ENCODE data around the gene KCTD10.
A peak's percentile ranks its signal among the peaks of the same experiment; 100 is the strongest.

KCTD10 gene

DNA sequence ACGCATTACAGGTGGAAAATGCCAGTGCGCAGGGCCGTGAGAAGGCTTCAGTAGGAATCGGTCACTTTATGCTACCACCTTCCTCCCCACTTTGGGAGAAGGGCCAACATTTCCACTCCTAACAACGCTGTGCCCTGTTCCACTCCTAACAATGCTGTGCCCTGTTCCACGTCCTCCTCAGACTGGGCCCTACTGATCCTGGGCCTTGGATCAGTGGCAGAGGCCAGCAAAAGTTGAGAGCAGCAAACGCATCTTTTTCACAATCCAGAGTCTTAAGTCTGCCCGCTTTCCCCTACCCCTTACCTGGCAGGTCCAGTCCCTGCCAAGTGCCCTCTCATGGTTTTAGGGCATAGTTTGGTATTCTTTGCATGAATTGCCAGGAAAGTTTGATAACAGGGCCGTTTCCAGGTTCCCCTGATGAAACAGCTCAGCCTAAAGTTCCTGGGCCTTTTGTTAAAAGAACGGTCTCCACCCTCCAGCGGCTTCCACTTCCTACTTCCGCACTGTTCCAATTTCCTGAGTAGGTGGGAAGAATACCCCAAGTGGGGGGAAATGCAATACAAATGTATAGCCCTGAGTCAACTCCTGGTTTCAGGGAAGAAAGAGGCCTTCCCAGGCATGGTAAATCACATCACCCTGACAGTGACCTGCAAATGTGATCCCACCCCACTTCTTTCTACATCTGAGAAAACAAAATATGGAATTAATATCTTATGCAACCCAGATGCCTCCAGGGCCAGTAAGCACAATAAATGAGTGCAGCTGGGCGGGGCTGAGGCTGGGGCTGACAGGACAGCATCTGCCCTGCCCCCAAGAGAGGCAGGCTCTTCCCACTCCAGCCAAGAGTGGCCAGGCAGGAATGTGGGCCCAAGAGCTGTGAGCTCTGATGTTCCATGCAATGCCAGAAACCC is 15.0 kb downstream of the KCTD10 start:
- no peak for DNase-seq (ENCODE audit: low read depth)
- no peak overlapping the region for H3K4me3 ChIP-seq (ENCODE audit: low read depth, low read length)
- TF ChIP-seq MYC (IDR thresholded peaks at IDR 0.05; ENCODE audit: low read depth, low read length): no peak
- TF ChIP-seq CTCF (IDR thresholded peaks at IDR 0.05; ENCODE audit: low read depth, low read length): no peak
- no peak for TF ChIP-seq POLR2A (IDR thresholded peaks at IDR 0.05; ENCODE audit: extremely low read depth, insufficient read length)
- TF ChIP-seq, protein P1, sequence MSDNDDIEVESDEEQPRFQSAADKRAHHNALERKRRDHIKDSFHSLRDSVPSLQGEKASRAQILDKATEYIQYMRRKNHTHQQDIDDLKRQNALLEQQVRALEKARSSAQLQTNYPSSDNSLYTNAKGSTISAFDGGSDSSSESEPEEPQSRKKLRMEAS (IDR thresholded peaks at IDR 0.05; ENCODE audit: low read depth, low read length): no peak

DNA sequence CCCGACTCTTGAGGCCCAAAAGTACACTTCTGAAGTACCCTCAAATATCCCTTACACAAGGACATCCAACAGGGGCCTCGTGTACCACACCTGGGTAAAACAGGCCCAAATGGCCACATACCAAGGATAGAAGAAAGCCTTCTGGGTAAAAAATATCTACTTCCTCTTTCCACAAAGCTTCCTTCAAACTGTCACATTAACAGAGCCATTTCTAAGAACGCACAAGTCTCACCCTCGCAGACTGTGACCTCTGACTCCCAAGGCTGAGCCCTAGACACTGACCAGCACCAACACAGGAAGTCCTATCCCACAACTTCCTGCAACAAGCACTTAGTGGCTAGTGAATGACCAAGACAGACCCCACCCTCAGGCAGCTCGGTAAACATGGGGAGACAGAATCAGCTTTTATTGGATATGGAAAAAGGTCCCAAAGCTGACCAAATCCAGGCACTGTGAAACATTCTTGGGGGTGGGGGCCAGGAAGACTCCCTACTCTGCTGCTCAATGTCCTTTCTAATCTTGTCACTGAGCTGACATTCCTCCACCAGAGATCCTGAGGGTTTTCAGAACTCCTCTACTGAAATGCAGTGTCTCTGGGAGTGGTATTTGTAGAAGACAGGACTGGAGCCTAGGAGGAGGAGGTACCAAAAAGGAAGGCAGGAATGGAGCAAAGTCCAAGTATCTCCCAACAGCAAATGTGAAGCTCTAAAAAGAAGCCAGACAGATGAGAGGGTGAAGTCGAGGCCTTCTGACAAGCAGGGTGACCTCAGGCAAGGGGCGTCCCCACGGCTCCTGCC is 15.9 kb downstream of the KCTD10 start:
- peak; percentile 89 for DNase-seq (ENCODE audit: low read depth)
- TF ChIP-seq, protein P1 (IDR thresholded peaks at IDR 0.05; ENCODE audit: low read depth, low read length): peak; percentile 65
- TF ChIP-seq MYC (IDR thresholded peaks at IDR 0.05; ENCODE audit: low read depth, low read length): peak; percentile 45
- no peak for TF ChIP-seq POLR2A (IDR thresholded peaks at IDR 0.05; ENCODE audit: extremely low read depth, insufficient read length)
- no peak for TF ChIP-seq CTCF (IDR thresholded peaks at IDR 0.05; ENCODE audit: low read depth, low read length)
- no peak overlapping the region for H3K4me3 ChIP-seq (ENCODE audit: low read depth, low read length)

- no peak overlapping the region for H3K4me3 ChIP-seq (ENCODE audit: low read depth, low read length)
- DNase-seq (ENCODE audit: low read depth): no peak
- TF ChIP-seq POLR2A (IDR thresholded peaks at IDR 0.05; ENCODE audit: extremely low read depth, insufficient read length) (no peak), MYC (IDR thresholded peaks at IDR 0.05; ENCODE audit: low read depth, low read length) (no peak), CTCF (IDR thresholded peaks at IDR 0.05; ENCODE audit: low read depth, low read length) (no peak)
- TF ChIP-seq, protein P1 (IDR thresholded peaks at IDR 0.05; ENCODE audit: low read depth, low read length): no peak
These were observed 16.6 kb downstream of the KCTD10 start for GRCh38 chr12:109460538-109460937.

DNA sequence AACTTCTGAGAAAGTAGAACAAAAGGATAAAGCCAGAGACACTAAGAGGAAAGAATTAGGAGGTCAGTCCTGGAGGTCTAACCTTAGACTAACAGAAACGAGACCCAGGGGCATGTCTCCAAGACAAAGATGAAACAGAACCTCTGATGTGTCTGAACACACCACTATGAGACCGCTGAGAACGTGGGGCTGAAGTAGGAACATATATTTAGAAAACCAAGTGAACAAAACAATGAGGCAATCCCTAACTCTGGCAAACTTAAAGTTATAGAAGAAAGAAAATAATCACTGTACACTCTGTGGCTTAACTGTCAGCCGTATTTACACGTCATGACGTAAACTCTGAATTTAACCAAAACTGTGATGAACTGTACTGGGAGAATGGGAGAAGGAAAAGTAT is 17.9 kb downstream of the KCTD10 start:
- H3K4me3 ChIP-seq (ENCODE audit: low read depth, low read length): no peak overlapping the region
- no peak for DNase-seq (ENCODE audit: low read depth)
- TF ChIP-seq, protein P1 (IDR thresholded peaks at IDR 0.05; ENCODE audit: low read depth, low read length): no peak
- TF ChIP-seq CTCF (IDR thresholded peaks at IDR 0.05; ENCODE audit: low read depth, low read length) (no peak), POLR2A (IDR thresholded peaks at IDR 0.05; ENCODE audit: extremely low read depth, insufficient read length) (no peak), MYC (IDR thresholded peaks at IDR 0.05; ENCODE audit: low read depth, low read length) (no peak)

DNA sequence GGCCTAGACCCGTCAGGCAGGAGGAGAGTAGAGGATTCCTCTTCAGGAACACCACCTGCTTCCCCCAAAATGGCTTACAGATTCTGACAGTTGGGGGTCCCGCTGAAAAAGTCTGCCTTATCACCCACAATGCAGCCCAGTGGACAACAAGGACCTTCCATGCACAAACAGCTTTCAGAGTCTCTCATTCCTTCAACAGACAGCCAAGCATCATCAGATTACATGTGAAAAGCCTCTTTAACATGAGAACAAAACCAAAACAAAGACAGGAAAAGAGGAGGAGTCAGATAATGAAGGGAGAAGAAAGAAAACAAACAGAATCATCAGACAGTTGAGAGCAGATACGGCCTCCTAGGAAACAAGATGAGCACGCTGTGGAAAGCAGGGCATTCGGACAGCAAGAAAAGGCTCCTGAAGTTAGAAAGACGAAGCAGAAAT is 18.3 kb downstream of the KCTD10 start:
- TF ChIP-seq MYC (IDR thresholded peaks at IDR 0.05; ENCODE audit: low read depth, low read length) (no peak), CTCF (IDR thresholded peaks at IDR 0.05; ENCODE audit: low read depth, low read length) (no peak), POLR2A (IDR thresholded peaks at IDR 0.05; ENCODE audit: extremely low read depth, insufficient read length) (no peak)
- TF ChIP-seq, protein P1 (IDR thresholded peaks at IDR 0.05; ENCODE audit: low read depth, low read length): no peak
- no peak overlapping the region for H3K4me3 ChIP-seq (ENCODE audit: low read depth, low read length)
- no peak for DNase-seq (ENCODE audit: low read depth)
